H7 (cell line): Measurements from ENCODE around the gene RSPO4. TPM values are rescaled to one million over a fixed set of nuclear protein-coding genes. Genes with fewer than 3 reads are reported as not detected.

Experiments
- DNase-seq: peaks from one replicate; pipeline ENCODE4 v3.0.0; 2012
- H3K27me3 ChIP-seq: 2 replicates; pipeline ENCODE4 v1.6.0; 2011; ENCODE audit warnings: mild to moderate bottlenecking, low read length; ENCODE audit not compliant: control insufficient read depth, insufficient read depth
- H3K36me3 ChIP-seq: replicated peaks from 2 replicates; pipeline ENCODE4 v1.5.1; 2011; ENCODE audit warnings: low read length; ENCODE audit not compliant: control insufficient read depth, insufficient read depth
- H3K4me3 ChIP-seq: 2 replicates; pipeline ENCODE4 v1.5.1; 2011; ENCODE audit warnings: low read depth, mild to moderate bottlenecking, control low read depth, low read length, moderate library complexity; ENCODE audit not compliant: insufficient read depth
- total RNA-seq: library from RNA; depleted of rRNA; stranded (reverse); fragments of >200 nt; shearing (Covaris generic); gene quantifications from 2 replicates; pipeline ENCODE4 v1.2.3, GENCODE V29; 2014

RSPO4 gene
- total RNA-seq, 1 experiment from 2014 or later = 0.35 TPM

- DNase-seq = no peak
Measured at GRCh38 chr20:1015181-1015580, 13.1 kb upstream of the RSPO4 start.

GRCh38 chr20:1014471-1014870 lies 12.4 kb upstream of the RSPO4 start:
- H3K27me3 ChIP-seq = no peaks in the 10 kb centered on the region; the same call in 1 of the 2 replicates
- no peak overlapping the region for H3K4me3 ChIP-seq
- DNase-seq = no peak
- no peaks in the 10 kb centered on the region for H3K36me3 ChIP-seq

More at GRCh38 chr20:1015181-1015580, 13.1 kb upstream of the RSPO4 start:
- no peaks in the 10 kb centered on the region for H3K36me3 ChIP-seq
- H3K4me3 ChIP-seq = no peak overlapping the region
- H3K27me3 ChIP-seq = no peaks in the 10 kb centered on the region; the same call in 1 of the 2 replicates

GRCh38 chr20:1013566-1014340 lies 11.6 kb upstream of the RSPO4 start:
- Histone ChIP-seq H3K36me3 (no peaks in the 10 kb centered on the region), H3K27me3 (no peaks in the 10 kb centered on the region; the same call in 1 of the 2 replicates), H3K4me3 (no peak overlapping the region)
- DNase-seq = no peak

GRCh38 chr20:1012359-1013168 lies 10.5 kb upstream of the RSPO4 start:
- no peak for DNase-seq
- H3K27me3 ChIP-seq = peaks cover 2% of the 10 kb centered on the region; the same call in 1 of the 2 replicates
- H3K4me3 ChIP-seq = no peak overlapping the region
- no peaks in the 10 kb centered on the region for H3K36me3 ChIP-seq

GRCh38 chr20:1010659-1011058 lies 8.5 kb upstream of the RSPO4 start:
- Histone ChIP-seq H3K27me3 (peaks cover 2% of the 10 kb centered on the region; the same call in 1 of the 2 replicates), H3K36me3 (no peaks in the 10 kb centered on the region), H3K4me3 (no peak overlapping the region)
- DNase-seq = no peak

GRCh38 chr20:1005452-1006027 lies 3.4 kb upstream of the RSPO4 start:
- H3K36me3 ChIP-seq = no peaks in the 10 kb centered on the region
- no peak overlapping the region for H3K4me3 ChIP-seq
- peaks cover 26% of the 10 kb centered on the region for H3K27me3 ChIP-seq
- DNase-seq = peak; percentile 84

- Histone ChIP-seq H3K36me3 (no peaks in the 10 kb centered on the region), H3K4me3 (no peak overlapping the region), H3K27me3 (peaks cover 30% of the 10 kb centered on the region)
- DNase-seq = no peak
Measured at GRCh38 chr20:1003920-1004697, 2.0 kb upstream of the RSPO4 start.

- Histone ChIP-seq H3K36me3 (no peaks in the 10 kb centered on the region), H3K27me3 (peaks cover 30% of the 10 kb centered on the region), H3K4me3 (peak overlapping the region; percentile 46)
- DNase-seq = no peak
Measured at GRCh38 chr20:1002682-1003561, 811 bp upstream of the RSPO4 start.

GRCh38 chr20:1001116-1001515 lies 995 bp downstream of the RSPO4 start:
- DNase-seq = no peak
- H3K4me3 ChIP-seq = peak overlapping the region; percentile 46; the same call in 1 of the 2 replicates

GRCh38 chr20:998231-998830 lies 3.8 kb downstream of the RSPO4 start:
- peaks cover 28% of the 10 kb centered on the region for H3K27me3 ChIP-seq
- DNase-seq = no peak
- H3K4me3 ChIP-seq = no peak overlapping the region
- no peaks in the 10 kb centered on the region; the same call in 1 of the 2 replicates for H3K36me3 ChIP-seq

More at GRCh38 chr20:1001116-1001515, 995 bp downstream of the RSPO4 start:
- no peaks in the 10 kb centered on the region for H3K36me3 ChIP-seq
- H3K27me3 ChIP-seq = peaks cover 28% of the 10 kb centered on the region

GRCh38 chr20:997486-997885 lies 4.6 kb downstream of the RSPO4 start:
- no peak for DNase-seq
- Histone ChIP-seq H3K4me3 (no peak overlapping the region), H3K36me3 (no peaks in the 10 kb centered on the region; the same call in 1 of the 2 replicates), H3K27me3 (peaks cover 21% of the 10 kb centered on the region)

- no peak for DNase-seq
Measured at GRCh38 chr20:997016-997415, 5.1 kb downstream of the RSPO4 start.

GRCh38 chr20:995170-995569 lies 6.9 kb downstream of the RSPO4 start:
- Histone ChIP-seq H3K27me3 (peaks cover 1% of the 10 kb centered on the region; the same call in 1 of the 2 replicates), H3K4me3 (no peak overlapping the region), H3K36me3 (no peaks in the 10 kb centered on the region; the same call in 1 of the 2 replicates)
- DNase-seq = no peak

More at GRCh38 chr20:997016-997415, 5.1 kb downstream of the RSPO4 start:
- Histone ChIP-seq H3K27me3 (peaks cover 18% of the 10 kb centered on the region), H3K4me3 (no peak overlapping the region), H3K36me3 (no peaks in the 10 kb centered on the region; the same call in 1 of the 2 replicates)
